ENCODE results near the gene SPAG17. TPM values are rescaled to one million over a fixed set of nuclear protein-coding genes. Genes with fewer than 3 reads are reported as not detected.

SPAG17 gene
- total and polyA plus RNA-seq, 2 of the 13 experiments (the other 11 are each of a cell fraction or from before 2014, with no cell fraction given), result not detected

DNA sequence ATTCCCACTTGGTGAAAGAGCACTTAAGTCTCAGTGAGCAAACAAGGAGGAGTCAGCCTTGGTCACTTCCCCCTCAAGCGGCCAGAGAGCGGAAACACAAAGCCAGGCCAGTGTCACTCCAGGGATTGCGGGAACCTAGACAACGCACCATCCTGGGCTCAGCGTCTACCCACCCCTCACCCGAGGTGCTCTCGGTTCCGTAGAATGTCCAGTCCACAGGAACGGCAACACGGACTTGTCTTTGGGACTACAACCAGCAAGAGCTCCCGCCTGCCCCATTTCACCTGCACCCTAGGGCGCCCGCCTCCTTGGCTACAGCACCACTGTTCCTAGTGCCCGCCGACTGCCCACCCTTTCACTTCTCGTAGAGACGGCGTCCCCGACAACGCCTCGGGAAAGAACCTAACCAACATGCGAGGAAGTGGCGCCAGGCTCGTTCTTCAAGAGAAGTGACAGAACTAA, 256.1 kb downstream of the SPAG17 start (continued):
- TF ChIP-seq HCFC1 (IDR thresholded peaks at IDR 0.05; ENCODE audit: low read depth, low read length), result no peak
- TF ChIP-seq ZNF720 (CRISPR knock-in tag; IDR thresholded peaks at IDR 0.05), result no peak
- TF ChIP-seq ZNF30 (CRISPR knock-in tag; IDR thresholded peaks at IDR 0.05), result no peak
- no peak for TF ChIP-seq HOXA3 (CRISPR knock-in tag; IDR thresholded peaks at IDR 0.05)
- TF ChIP-seq CREM (IDR thresholded peaks at IDR 0.05), result no peak
- TF ChIP-seq CREM (CRISPR knock-in tag; IDR thresholded peaks at IDR 0.05), result no peak
- no peak for TF ChIP-seq TEAD2 (CRISPR knock-in tag; IDR thresholded peaks at IDR 0.05)
- no peak for TF ChIP-seq TRIM24 (CRISPR knock-in tag; IDR thresholded peaks at IDR 0.05)
- TF ChIP-seq NAIF1 (CRISPR knock-in tag; IDR thresholded peaks at IDR 0.05; ENCODE audit: borderline replicate concordance), result no peak
- no peak for TF ChIP-seq RXRB (CRISPR knock-in tag; IDR thresholded peaks at IDR 0.05; ENCODE audit: borderline replicate concordance)
- no peak for TF ChIP-seq ZNF160 (CRISPR knock-in tag; IDR thresholded peaks at IDR 0.05)
- no peak for TF ChIP-seq ZNF207 (IDR thresholded peaks at IDR 0.05; ENCODE audit: borderline replicate concordance)
- no peak for TF ChIP-seq TAF15 (IDR thresholded peaks at IDR 0.05; ENCODE audit: low read depth, low read length, poor library complexity, severe bottlenecking)
- TF ChIP-seq PCBP1 (IDR thresholded peaks at IDR 0.05; ENCODE audit: borderline replicate concordance, low read depth, low read length), result 0 out of 2 replicates have a peak, but pooled peaks have one; percentile 6
- TF ChIP-seq, protein P1, sequence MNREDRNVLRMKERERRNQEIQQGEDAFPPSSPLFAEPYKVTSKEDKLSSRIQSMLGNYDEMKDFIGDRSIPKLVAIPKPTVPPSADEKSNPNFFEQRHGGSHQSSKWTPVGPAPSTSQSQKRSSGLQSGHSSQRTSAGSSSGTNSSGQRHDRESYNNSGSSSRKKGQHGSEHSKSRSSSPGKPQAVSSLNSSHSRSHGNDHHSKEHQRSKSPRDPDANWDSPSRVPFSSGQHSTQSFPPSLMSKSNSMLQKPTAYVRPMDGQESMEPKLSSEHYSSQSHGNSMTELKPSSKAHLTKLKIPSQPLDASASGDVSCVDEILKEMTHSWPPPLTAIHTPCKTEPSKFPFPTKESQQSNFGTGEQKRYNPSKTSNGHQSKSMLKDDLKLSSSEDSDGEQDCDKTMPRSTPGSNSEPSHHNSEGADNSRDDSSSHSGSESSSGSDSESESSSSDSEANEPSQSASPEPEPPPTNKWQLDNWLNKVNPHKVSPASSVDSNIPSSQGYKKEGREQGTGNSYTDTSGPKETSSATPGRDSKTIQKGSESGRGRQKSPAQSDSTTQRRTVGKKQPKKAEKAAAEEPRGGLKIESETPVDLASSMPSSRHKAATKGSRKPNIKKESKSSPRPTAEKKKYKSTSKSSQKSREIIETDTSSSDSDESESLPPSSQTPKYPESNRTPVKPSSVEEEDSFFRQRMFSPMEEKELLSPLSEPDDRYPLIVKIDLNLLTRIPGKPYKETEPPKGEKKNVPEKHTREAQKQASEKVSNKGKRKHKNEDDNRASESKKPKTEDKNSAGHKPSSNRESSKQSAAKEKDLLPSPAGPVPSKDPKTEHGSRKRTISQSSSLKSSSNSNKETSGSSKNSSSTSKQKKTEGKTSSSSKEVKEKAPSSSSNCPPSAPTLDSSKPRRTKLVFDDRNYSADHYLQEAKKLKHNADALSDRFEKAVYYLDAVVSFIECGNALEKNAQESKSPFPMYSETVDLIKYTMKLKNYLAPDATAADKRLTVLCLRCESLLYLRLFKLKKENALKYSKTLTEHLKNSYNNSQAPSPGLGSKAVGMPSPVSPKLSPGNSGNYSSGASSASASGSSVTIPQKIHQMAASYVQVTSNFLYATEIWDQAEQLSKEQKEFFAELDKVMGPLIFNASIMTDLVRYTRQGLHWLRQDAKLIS (CRISPR knock-in tag; IDR thresholded peaks at IDR 0.05), result no peak
- TF ChIP-seq, protein P2, sequence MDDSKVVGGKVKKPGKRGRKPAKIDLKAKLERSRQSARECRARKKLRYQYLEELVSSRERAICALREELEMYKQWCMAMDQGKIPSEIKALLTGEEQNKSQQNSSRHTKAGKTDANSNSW (CRISPR knock-in tag; IDR thresholded peaks at IDR 0.05; ENCODE audit: borderline replicate concordance), result no peak
- TF ChIP-seq ZNF790 (CRISPR knock-in tag; IDR thresholded peaks at IDR 0.05; ENCODE audit: borderline replicate concordance), result no peak
- no peak for TF ChIP-seq RORA (CRISPR knock-in tag; IDR thresholded peaks at IDR 0.05)
- no peak for TF ChIP-seq ATF1 (CRISPR knock-in tag; IDR thresholded peaks at IDR 0.05)
- TF ChIP-seq ZEB1 (IDR thresholded peaks at IDR 0.05; ENCODE audit: insufficient replicate concordance, low read depth), result no peak
- no peak for TF ChIP-seq KDM1A (CRISPR knock-in tag; IDR thresholded peaks at IDR 0.05)
- TF ChIP-seq ZSCAN30 (CRISPR knock-in tag; IDR thresholded peaks at IDR 0.05), result no peak
- TF ChIP-seq, protein P3, sequence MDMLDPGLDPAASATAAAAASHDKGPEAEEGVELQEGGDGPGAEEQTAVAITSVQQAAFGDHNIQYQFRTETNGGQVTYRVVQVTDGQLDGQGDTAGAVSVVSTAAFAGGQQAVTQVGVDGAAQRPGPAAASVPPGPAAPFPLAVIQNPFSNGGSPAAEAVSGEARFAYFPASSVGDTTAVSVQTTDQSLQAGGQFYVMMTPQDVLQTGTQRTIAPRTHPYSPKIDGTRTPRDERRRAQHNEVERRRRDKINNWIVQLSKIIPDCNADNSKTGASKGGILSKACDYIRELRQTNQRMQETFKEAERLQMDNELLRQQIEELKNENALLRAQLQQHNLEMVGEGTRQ (IDR thresholded peaks at IDR 0.05; ENCODE audit: low read depth, low read length), result no peak
- TF ChIP-seq, protein P3 (CRISPR knock-in tag; IDR thresholded peaks at IDR 0.05; ENCODE audit: borderline replicate concordance), result no peak
